IPS-20b (cell line): Measurements from ENCODE around the gene TNKS2.
A peak's percentile ranks its signal among the peaks of the same experiment; 100 is the strongest.
"Not testable (repeated sequence)": the region's sequence is repeated elsewhere in the genome, so short reads cannot be mapped to it uniquely, and the experiment has no call there.

Experiments used
- H3K27ac ChIP-seq: one replicate; pipeline ENCODE4 v1.5.1; 2013; ENCODE audit warnings: low read length
- H3K27me3 ChIP-seq: 2 replicates; pipeline ENCODE4 v1.6.1; 2013; ENCODE audit warnings: mild to moderate bottlenecking, low read length, inconsistent platforms; ENCODE audit not compliant: insufficient read depth
- H3K36me3 ChIP-seq: 2 replicates; pipeline ENCODE4 v1.6.1; 2013; ENCODE audit warnings: low read depth, mild to moderate bottlenecking, inconsistent platforms, low read length, moderate library complexity; ENCODE audit not compliant: insufficient read depth
- H3K4me1 ChIP-seq: 2 replicates; pipeline ENCODE4 v1.6.1; 2013; ENCODE audit warnings: mild to moderate bottlenecking, control low read depth, inconsistent platforms, low read length, moderate library complexity; ENCODE audit not compliant: insufficient read depth
- H3K4me3 ChIP-seq: 2 replicates; pipeline ENCODE4 v1.5.1; 2013; ENCODE audit warnings: mild to moderate bottlenecking, low read length, inconsistent platforms
- H3K9ac ChIP-seq: 2 replicates; pipeline ENCODE4 v1.6.1; 2013; ENCODE audit warnings: low read depth, mild to moderate bottlenecking, inconsistent platforms, low read length, moderate library complexity
- H3K9me3 ChIP-seq: 2 replicates; pipeline ENCODE4 v1.6.1; 2013; ENCODE audit warnings: mild to moderate bottlenecking, low read depth, low read length, inconsistent platforms; ENCODE audit not compliant: insufficient read depth

The TNKS2 gene

GRCh38 chr10:91880310-91880709 is 82.1 kb downstream of the TNKS2 start:
- Histone ChIP-seq H3K27ac (no peak overlapping the region), H3K27me3 (no peaks in the 10 kb centered on the region), H3K4me3 (peak overlapping the region; percentile 9; the same call in 1 of the 2 replicates), H3K4me1 (peaks cover 35% of the 10 kb centered on the region), H3K9me3 (no peaks in the 10 kb centered on the region), H3K9ac (peak overlapping the region; percentile 38; the same call in 1 of the 2 replicates), H3K36me3 (no peaks in the 10 kb centered on the region)

- Histone ChIP-seq H3K27me3 (no peaks in the 10 kb centered on the region), H3K9ac (peak overlapping the region; percentile 29; the same call in 1 of the 2 replicates), H3K9me3 (no peaks in the 10 kb centered on the region), H3K4me1 (peaks cover 48% of the 10 kb centered on the region), H3K4me3 (peak overlapping the region; percentile 2; the same call in 1 of the 2 replicates), H3K27ac (peak overlapping the region; percentile 79), H3K36me3 (no peaks in the 10 kb centered on the region)
Measured at GRCh38 chr10:91883549-91884444, 85.6 kb downstream of the TNKS2 start.

GRCh38 chr10:91884536-91884935 is 86.3 kb downstream of the TNKS2 start:
- Histone ChIP-seq H3K4me1 (peaks cover 46% of the 10 kb centered on the region), H3K27me3 (no peaks in the 10 kb centered on the region), H3K27ac (peak overlapping the region; percentile 79), H3K36me3 (no peaks in the 10 kb centered on the region), H3K9ac (peak overlapping the region; percentile 29; the same call in 1 of the 2 replicates), H3K4me3 (peak overlapping the region; percentile 2; the same call in 1 of the 2 replicates), H3K9me3 (no peaks in the 10 kb centered on the region)

GRCh38 chr10:91885362-91886079 is 87.3 kb downstream of the TNKS2 start:
- Histone ChIP-seq H3K9ac (peak overlapping the region; percentile 29; the same call in 1 of the 2 replicates), H3K4me1 (peaks cover 36% of the 10 kb centered on the region), H3K27me3 (no peaks in the 10 kb centered on the region), H3K4me3 (no peak overlapping the region), H3K27ac (peak overlapping the region; percentile 79), H3K9me3 (no peaks in the 10 kb centered on the region), H3K36me3 (no peaks in the 10 kb centered on the region)

GRCh38 chr10:91886954-91887271 is 88.7 kb downstream of the TNKS2 start:
- Histone ChIP-seq H3K4me3 (peak overlapping the region; percentile 27; the same call in 1 of the 2 replicates), H3K27ac (peak overlapping the region; percentile 83), H3K9ac (peak overlapping the region; percentile 65), H3K9me3 (no peaks in the 10 kb centered on the region), H3K27me3 (no peaks in the 10 kb centered on the region), H3K4me1 (peaks cover 35% of the 10 kb centered on the region), H3K36me3 (no peaks in the 10 kb centered on the region)

- Histone ChIP-seq H3K36me3 (no peaks in the 10 kb centered on the region), H3K9ac (peak overlapping the region; percentile 89), H3K9me3 (no peaks in the 10 kb centered on the region), H3K4me1 (peaks cover 35% of the 10 kb centered on the region), H3K27me3 (no peaks in the 10 kb centered on the region), H3K27ac (peak overlapping the region; percentile 83), H3K4me3 (peak overlapping the region; percentile 60)
Measured at GRCh38 chr10:91887272-91888076, 89.2 kb downstream of the TNKS2 start.

GRCh38 chr10:91891125-91892001 is 93.1 kb downstream of the TNKS2 start:
- Histone ChIP-seq H3K4me3 (no peak overlapping the region), H3K9ac (no peak overlapping the region), H3K4me1 (peaks cover 12% of the 10 kb centered on the region), H3K27ac (no peak overlapping the region), H3K27me3 (no peaks in the 10 kb centered on the region), H3K9me3 (no peaks in the 10 kb centered on the region), H3K36me3 (no peaks in the 10 kb centered on the region)

- H3K4me3 ChIP-seq, result no peak overlapping the region
- H3K9ac ChIP-seq, result no peak overlapping the region
- H3K27ac ChIP-seq, result no peak overlapping the region
- no peaks in the 10 kb centered on the region for H3K36me3 ChIP-seq
- no peaks in the 10 kb centered on the region for H3K27me3 ChIP-seq
- no peaks in the 10 kb centered on the region for H3K9me3 ChIP-seq
- peaks cover 5% of the 10 kb centered on the region for H3K4me1 ChIP-seq
Measured at GRCh38 chr10:91893051-91893450, 94.8 kb downstream of the TNKS2 start.

- not testable (repeated sequence) for H3K9ac ChIP-seq, H3K27me3 ChIP-seq, H3K36me3 ChIP-seq, H3K4me3 ChIP-seq, H3K9me3 ChIP-seq, H3K27ac ChIP-seq, H3K4me1 ChIP-seq
Measured at GRCh38 chr10:91894261-91894685, 96.0 kb downstream of the TNKS2 start.

GRCh38 chr10:91896212-91896756 is 98.1 kb downstream of the TNKS2 start:
- H3K9ac ChIP-seq, result no peak overlapping the region
- H3K36me3 ChIP-seq, result no peaks in the 10 kb centered on the region
- no peaks in the 10 kb centered on the region for H3K27me3 ChIP-seq
- 0 out of 2 replicates have a peak, but pooled peaks cover under 1% of the 10 kb centered on the region for H3K4me1 ChIP-seq
- no peak overlapping the region for H3K27ac ChIP-seq
- H3K4me3 ChIP-seq, result no peak overlapping the region
- no peaks in the 10 kb centered on the region for H3K9me3 ChIP-seq
